GM18507 (cell line): ENCODE measurements around the gene DBNDD2.

ENCODE experiments used
- DNase-seq: peaks from one replicate; pipeline ENCODE4 v3.0.0; 2011; ENCODE audit warnings: low read depth; ENCODE audit not compliant: insufficient read length; ENCODE audit errors: extremely low spot score
- FAIRE-seq: peaks from 2 replicates; lab custom pipeline; 2011; peaks lifted over from hg19 to GRCh38; lab: Jason Lieb, UNC

Gene DBNDD2

GRCh38 chr20:45440891-45441685, 33.0 kb downstream of the DBNDD2 start:
- no peak for DNase-seq
- no peak for FAIRE-seq

GRCh38 chr20:45441746-45442145, 33.7 kb downstream of the DBNDD2 start:
- no peak for DNase-seq

GRCh38 chr20:45444050-45444449, 36.0 kb downstream of the DBNDD2 start:
- DNase-seq: no peak

More at GRCh38 chr20:45441746-45442145, 33.7 kb downstream of the DBNDD2 start:
- no peak for FAIRE-seq

GRCh38 chr20:45445805-45446562, 37.9 kb downstream of the DBNDD2 start:
- peak; percentile 82 for FAIRE-seq

More at GRCh38 chr20:45444050-45444449, 36.0 kb downstream of the DBNDD2 start:
- no peak for FAIRE-seq

GRCh38 chr20:45448270-45448669, 40.2 kb downstream of the DBNDD2 start:
- no peak for FAIRE-seq
- no peak for DNase-seq

More at GRCh38 chr20:45445805-45446562, 37.9 kb downstream of the DBNDD2 start:
- DNase-seq: no peak

GRCh38 chr20:45449528-45449927, 41.4 kb downstream of the DBNDD2 start:
- FAIRE-seq (no peak), DNase-seq (no peak)

GRCh38 chr20:45450097-45450818, 42.2 kb downstream of the DBNDD2 start:
- FAIRE-seq: peak; percentile 64
- DNase-seq: no peak

GRCh38 chr20:45452238-45452637, 44.1 kb downstream of the DBNDD2 start:
- DNase-seq: no peak
- FAIRE-seq: no peak

- no peak for DNase-seq
- FAIRE-seq: no peak
Observed at GRCh38 chr20:45452772-45453691, 44.9 kb downstream of the DBNDD2 start.

- peak; percentile 56 for FAIRE-seq
Observed at GRCh38 chr20:45456632-45457031, 48.5 kb downstream of the DBNDD2 start.

GRCh38 chr20:45459606-45460005, 51.5 kb downstream of the DBNDD2 start:
- no peak for DNase-seq
- no peak for FAIRE-seq

More at GRCh38 chr20:45456632-45457031, 48.5 kb downstream of the DBNDD2 start:
- no peak for DNase-seq
